ENCODE data around the gene ZNF69. TPM values are rescaled to one million over a fixed set of nuclear protein-coding genes. Genes with fewer than 3 reads are reported as not detected.
"Not testable (repeated sequence)": the region's sequence is repeated elsewhere in the genome, so short reads cannot be mapped to it uniquely, and the experiment has no call there.

The ZNF69 gene
- total RNA-seq, 2 experiments from 2014 or later, result 2.8 to 3.8 TPM

GRCh38 chr19:11925651-11926187 lies 38.1 kb downstream of the ZNF69 start:
- not testable (repeated sequence) for DNase-seq, H3K9me3 Mint-ChIP-seq, H3K27me3 Mint-ChIP-seq
- Mint-ChIP-seq H3K36me3 (peaks cover 38% of the 10 kb centered on the region), H3K27ac (peak overlapping the region; percentile 90), H3K4me3 (peak overlapping the region; percentile 83), H3K4me1 (peaks cover 40% of the 10 kb centered on the region)

GRCh38 chr19:11927227-11927626 lies 39.6 kb downstream of the ZNF69 start:
- Mint-ChIP-seq H3K9me3 (peaks cover 10% of the 10 kb centered on the region), H3K27me3 (peaks cover 4% of the 10 kb centered on the region), H3K4me3 (no peak overlapping the region), H3K36me3 (peaks cover 53% of the 10 kb centered on the region), H3K4me1 (peaks cover 49% of the 10 kb centered on the region), H3K27ac (no peak overlapping the region)
- no peak for DNase-seq

DNA sequence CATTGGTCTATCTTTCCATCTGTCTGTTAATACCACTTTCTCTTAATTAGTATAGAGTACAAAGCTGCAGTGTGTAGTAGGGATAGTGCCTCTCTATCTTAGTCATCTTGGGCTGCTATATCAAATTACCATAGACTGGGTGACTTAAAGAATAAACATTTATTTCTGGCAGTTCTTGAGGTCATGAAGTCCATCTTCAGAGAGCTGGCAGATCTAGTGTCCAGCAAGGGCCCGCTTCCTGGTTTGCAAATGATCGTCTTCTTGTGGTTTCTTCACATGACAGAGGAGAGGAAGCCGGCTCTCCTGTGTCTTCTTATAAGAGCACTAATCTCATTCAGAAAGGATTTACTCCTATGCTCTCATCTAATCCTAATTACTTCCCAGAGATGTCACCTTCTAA lies 43.5 kb downstream of the ZNF69 start:
- peaks cover 77% of the 10 kb centered on the region for H3K36me3 Mint-ChIP-seq
- H3K9me3 Mint-ChIP-seq, result peaks cover 21% of the 10 kb centered on the region
- H3K27me3 Mint-ChIP-seq, result no peaks in the 10 kb centered on the region
- no peak for DNase-seq
- H3K27ac Mint-ChIP-seq, result peak overlapping the region; percentile 38
- peaks cover 32% of the 10 kb centered on the region for H3K4me1 Mint-ChIP-seq
- no peak overlapping the region for H3K4me3 Mint-ChIP-seq

- DNase-seq, result no peak
- Mint-ChIP-seq H3K4me3 (no peak overlapping the region), H3K36me3 (peaks cover 77% of the 10 kb centered on the region), H3K27me3 (no peaks in the 10 kb centered on the region), H3K27ac (no peak overlapping the region), H3K4me1 (peaks cover 27% of the 10 kb centered on the region), H3K9me3 (peaks cover 24% of the 10 kb centered on the region)
Observed at GRCh38 chr19:11931513-11931912, 43.9 kb downstream of the ZNF69 start.

- H3K9me3 Mint-ChIP-seq, result peaks cover 41% of the 10 kb centered on the region
Observed at GRCh38 chr19:11935829-11936228, 48.2 kb downstream of the ZNF69 start.

GRCh38 chr19:11938383-11938782 lies 50.8 kb downstream of the ZNF69 start:
- not testable (repeated sequence) for DNase-seq, H3K4me3 Mint-ChIP-seq, H3K4me1 Mint-ChIP-seq, H3K27me3 Mint-ChIP-seq, H3K27ac Mint-ChIP-seq
- H3K36me3 Mint-ChIP-seq, result peaks cover 85% of the 10 kb centered on the region
- peaks cover 48% of the 10 kb centered on the region for H3K9me3 Mint-ChIP-seq

More at GRCh38 chr19:11935829-11936228, 48.2 kb downstream of the ZNF69 start:
- H3K27ac Mint-ChIP-seq, H3K27me3 Mint-ChIP-seq, H3K4me1 Mint-ChIP-seq, H3K4me3 Mint-ChIP-seq, DNase-seq: not testable (repeated sequence)
- peaks cover 83% of the 10 kb centered on the region for H3K36me3 Mint-ChIP-seq

GRCh38 chr19:11941361-11941887 lies 53.8 kb downstream of the ZNF69 start:
- H3K27ac Mint-ChIP-seq, H3K27me3 Mint-ChIP-seq, DNase-seq, H3K4me1 Mint-ChIP-seq, H3K4me3 Mint-ChIP-seq: not testable (repeated sequence)
- Mint-ChIP-seq H3K36me3 (peaks cover 90% of the 10 kb centered on the region), H3K9me3 (peaks cover 54% of the 10 kb centered on the region)

DNA sequence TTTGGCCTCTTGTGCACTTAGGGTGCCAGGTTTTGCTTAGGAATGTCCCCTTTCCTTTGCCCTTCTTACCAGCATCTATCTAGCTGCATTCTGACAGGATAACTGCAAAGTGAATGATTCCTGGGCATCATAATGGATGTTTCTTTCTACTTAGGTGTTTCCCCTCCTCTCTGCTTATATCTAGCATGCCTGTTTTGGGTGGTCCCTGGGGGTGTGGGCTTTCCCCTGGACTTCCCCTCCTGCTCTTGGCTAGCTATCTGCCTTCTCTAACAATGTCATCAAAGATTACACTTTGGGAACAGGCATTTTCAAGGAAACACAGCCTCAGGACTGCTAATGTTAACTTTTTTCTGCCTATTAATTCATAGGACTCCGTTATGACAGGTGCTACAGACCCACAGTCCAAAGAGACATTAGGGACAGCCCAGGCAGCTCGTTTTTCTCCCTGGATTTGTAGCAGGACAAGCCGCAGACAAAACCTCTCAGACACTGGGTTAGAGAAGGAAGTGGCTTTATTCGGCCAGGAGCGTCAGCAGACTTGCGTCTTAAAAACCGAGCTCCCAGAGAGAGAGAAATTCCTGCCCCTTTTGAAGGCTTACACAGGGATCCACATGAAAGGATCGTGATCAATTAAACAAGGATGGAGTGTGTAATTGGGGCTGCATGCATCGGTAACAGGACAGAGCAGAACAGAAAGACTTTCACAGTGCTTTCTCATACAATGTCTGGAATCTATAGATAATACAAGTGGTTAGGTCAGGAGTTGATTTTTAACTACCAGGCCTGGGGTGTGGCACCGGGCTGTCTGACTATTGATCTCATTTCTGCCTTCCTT lies 54.6 kb downstream of the ZNF69 start:
- DNase-seq, result no peak
- H3K9me3 Mint-ChIP-seq, result peaks cover 52% of the 10 kb centered on the region
- H3K4me3 Mint-ChIP-seq, result no peak overlapping the region
- H3K36me3 Mint-ChIP-seq, result peaks cover 91% of the 10 kb centered on the region
- H3K27ac Mint-ChIP-seq, result no peak overlapping the region
- no peaks in the 10 kb centered on the region for H3K4me1 Mint-ChIP-seq
- no peaks in the 10 kb centered on the region for H3K27me3 Mint-ChIP-seq

DNA sequence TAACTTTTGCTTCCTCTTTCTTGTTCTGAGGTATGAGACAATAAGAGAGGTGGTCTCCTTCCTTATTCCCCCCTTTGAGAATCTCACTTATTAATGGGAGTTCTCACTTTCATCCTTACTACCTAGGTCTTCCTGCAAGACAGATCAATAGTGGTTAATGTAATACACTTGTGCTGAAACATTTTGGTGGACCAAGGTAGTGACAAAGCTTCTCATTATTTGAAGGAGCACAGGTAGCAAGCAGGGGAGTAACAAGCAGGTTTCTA lies 55.2 kb downstream of the ZNF69 start:
- H3K27me3 Mint-ChIP-seq, result no peaks in the 10 kb centered on the region
- no peak for DNase-seq
- H3K36me3 Mint-ChIP-seq, result peaks cover 91% of the 10 kb centered on the region
- no peak overlapping the region for H3K4me3 Mint-ChIP-seq
- H3K4me1 Mint-ChIP-seq, result no peaks in the 10 kb centered on the region
- peaks cover 55% of the 10 kb centered on the region for H3K9me3 Mint-ChIP-seq
- no peak overlapping the region for H3K27ac Mint-ChIP-seq

DNA sequence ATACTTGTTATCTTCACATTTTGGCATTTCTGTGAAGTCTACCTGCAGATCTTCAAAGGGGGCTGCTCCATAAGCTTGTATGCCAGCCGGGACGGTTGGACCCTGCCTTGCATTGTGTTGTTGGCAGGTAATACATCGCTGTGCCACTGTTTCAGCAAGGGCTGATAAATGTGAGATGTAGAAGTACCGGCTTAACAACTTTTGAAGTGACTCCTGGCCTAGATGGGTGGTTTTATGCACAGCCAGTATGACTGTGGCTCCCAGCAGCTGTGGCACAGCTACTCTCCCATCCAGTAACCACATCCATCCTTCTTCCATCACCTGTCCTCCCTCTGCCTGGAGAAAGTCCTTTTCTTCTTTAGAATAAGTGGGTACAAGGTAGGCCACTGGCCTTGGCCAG lies 57.1 kb downstream of the ZNF69 start:
- Mint-ChIP-seq H3K36me3 (peaks cover 97% of the 10 kb centered on the region), H3K4me3 (no peak overlapping the region), H3K27me3 (no peaks in the 10 kb centered on the region), H3K27ac (no peak overlapping the region), H3K4me1 (no peaks in the 10 kb centered on the region), H3K9me3 (peaks cover 66% of the 10 kb centered on the region)
- DNase-seq, result no peak

- Mint-ChIP-seq H3K36me3 (peaks cover 96% of the 10 kb centered on the region), H3K27me3 (no peaks in the 10 kb centered on the region), H3K4me3 (no peak overlapping the region), H3K4me1 (no peaks in the 10 kb centered on the region), H3K9me3 (peaks cover 67% of the 10 kb centered on the region), H3K27ac (no peak overlapping the region)
- no peak for DNase-seq
Observed at GRCh38 chr19:11948646-11949045, 61.1 kb downstream of the ZNF69 start.

DNA sequence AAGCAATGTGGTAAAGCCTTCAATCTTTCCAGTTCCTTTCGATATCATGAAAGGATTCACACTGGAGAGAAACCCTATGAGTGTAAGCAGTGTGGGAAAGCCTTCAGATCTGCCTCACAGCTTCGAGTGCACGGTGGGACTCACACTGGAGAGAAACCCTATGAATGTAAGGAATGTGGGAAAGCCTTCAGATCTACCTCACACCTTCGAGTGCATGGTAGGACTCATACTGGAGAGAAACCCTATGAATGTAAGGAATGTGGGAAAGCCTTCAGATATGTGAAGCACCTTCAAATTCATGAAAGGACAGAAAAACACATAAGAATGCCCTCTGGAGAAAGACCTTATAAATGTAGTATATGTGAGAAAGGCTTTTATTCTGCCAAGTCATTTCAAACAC lies 61.6 kb downstream of the ZNF69 start:
- no peak overlapping the region for H3K27ac Mint-ChIP-seq
- H3K36me3 Mint-ChIP-seq, result peaks cover 90% of the 10 kb centered on the region
- H3K9me3 Mint-ChIP-seq, result peaks cover 63% of the 10 kb centered on the region
- H3K4me1 Mint-ChIP-seq, result no peaks in the 10 kb centered on the region
- H3K27me3 Mint-ChIP-seq, result no peaks in the 10 kb centered on the region
- no peak for DNase-seq
- H3K4me3 Mint-ChIP-seq, result no peak overlapping the region

DNA sequence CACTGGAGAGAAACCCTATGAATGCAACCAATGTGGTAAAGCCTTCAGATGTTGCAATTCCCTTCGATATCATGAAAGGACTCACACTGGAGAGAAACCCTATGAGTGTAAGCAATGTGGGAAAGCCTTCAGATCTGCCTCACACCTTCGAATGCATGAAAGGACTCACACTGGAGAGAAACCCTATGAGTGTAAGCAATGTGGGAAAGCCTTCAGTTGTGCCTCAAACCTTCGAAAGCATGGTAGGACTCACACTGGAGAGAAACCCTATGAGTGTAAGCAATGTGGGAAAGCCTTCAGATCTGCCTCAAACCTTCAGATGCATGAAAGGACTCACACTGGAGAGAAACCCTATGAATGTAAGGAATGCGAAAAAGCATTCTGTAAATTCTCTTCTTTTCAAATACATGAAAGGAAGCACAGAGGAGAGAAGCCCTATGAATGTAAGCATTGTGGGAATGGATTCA lies 62.1 kb downstream of the ZNF69 start:
- not testable (repeated sequence) for DNase-seq, H3K4me3 Mint-ChIP-seq, H3K27me3 Mint-ChIP-seq, H3K4me1 Mint-ChIP-seq
- H3K36me3 Mint-ChIP-seq, result peaks cover 86% of the 10 kb centered on the region
- peak overlapping the region; percentile 54 for H3K27ac Mint-ChIP-seq
- peaks cover 60% of the 10 kb centered on the region for H3K9me3 Mint-ChIP-seq

- H3K27ac Mint-ChIP-seq, result no peak overlapping the region
- peaks cover 60% of the 10 kb centered on the region for H3K9me3 Mint-ChIP-seq
Observed at GRCh38 chr19:11950312-11950711, 62.7 kb downstream of the ZNF69 start.

More at GRCh38 chr19:11950312-11950711, 62.7 kb downstream of the ZNF69 start:
- Mint-ChIP-seq H3K4me1 (no peaks in the 10 kb centered on the region), H3K36me3 (peaks cover 82% of the 10 kb centered on the region), H3K4me3 (no peak overlapping the region), H3K27me3 (no peaks in the 10 kb centered on the region)
- DNase-seq, result no peak
